ENCODE results near the gene CYP4B1.

- TF ChIP-seq CTCF (IDR thresholded peaks at IDR 0.05) (no peak), POLR2AphosphoS5 (IDR thresholded peaks at IDR 0.05) (no peak), POLR2A (IDR thresholded peaks at IDR 0.05; ENCODE audit: low read depth) (no peak)
These were observed 24.3 kb downstream of the CYP4B1 start for GRCh38 chr1:46823151-46823550.

Measured in esophagus muscularis mucosa (tissue), 3 donors.